PFSK-1 (cell line): Measurements from ENCODE around the gene MPP3.

Experiments used
- FOXP2 ChIP-seq: optimal IDR thresholded peaks from 2 replicates; pipeline ENCODE3; 2011; ENCODE audit warnings: borderline replicate concordance, control low read depth, inconsistent platforms; ENCODE audit not compliant: insufficient read depth; ENCODE audit errors: extremely low read length, extremely low read depth
- POLR2AphosphoS5 ChIP-seq: IDR thresholded peaks from 2 replicates; pipeline ENCODE4 v1.6.1; 2012; ENCODE audit warnings: low read depth, mild to moderate bottlenecking, control low read depth, low read length, moderate library complexity
- SIN3A ChIP-seq: IDR thresholded peaks from 2 replicates; pipeline ENCODE4 v1.6.1; 2012; ENCODE audit warnings: mild to moderate bottlenecking, low read length, moderate library complexity, borderline replicate concordance; ENCODE audit not compliant: insufficient read depth
- TAF1 ChIP-seq: IDR thresholded peaks from 2 replicates; pipeline ENCODE4 v1.6.1; 2012; ENCODE audit warnings: low read length, control low read depth, borderline replicate concordance; ENCODE audit not compliant: insufficient read depth
- TF ChIP-seq, protein P1 (sequence below), 2 experiments: IDR thresholded peaks; 2 replicates each; pipeline versions ENCODE4 v1.6.1 to v1.8.0; 2011 to 2012; ENCODE audit warnings: low read depth in 2 of 2, low read length in 2 of 2, control low read depth in 1 of 2, inconsistent platforms in 1 of 2, mild to moderate bottlenecking in 1 of 2, moderate library complexity in 1 of 2; ENCODE audit not compliant: insufficient read depth in 1 of 2

The MPP3 gene

DNA sequence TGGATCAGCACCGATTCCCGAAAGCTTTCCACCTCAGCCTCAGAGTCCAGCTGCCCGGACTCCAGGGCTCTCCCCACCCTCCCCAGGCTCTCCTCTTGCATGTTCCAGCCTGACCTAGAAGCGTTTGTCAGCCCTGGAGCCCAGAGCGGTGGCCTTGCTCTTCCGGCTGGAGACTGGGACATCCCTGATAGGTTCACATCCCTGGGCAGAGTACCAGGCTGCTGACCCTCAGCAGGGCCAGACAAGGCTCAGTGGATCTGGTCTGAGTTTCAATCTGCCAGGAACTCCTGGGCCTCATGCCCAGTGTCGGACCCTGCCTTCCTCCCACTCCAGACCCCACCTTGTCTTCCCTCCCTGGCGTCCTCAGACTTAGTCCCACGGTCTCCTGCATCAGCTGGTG is 29.0 kb upstream of the MPP3 start:
- TF ChIP-seq TAF1 = no peak
- TF ChIP-seq FOXP2 = no peak
- no peak for TF ChIP-seq POLR2AphosphoS5
- no peak for TF ChIP-seq SIN3A
- TF ChIP-seq, protein P1, sequence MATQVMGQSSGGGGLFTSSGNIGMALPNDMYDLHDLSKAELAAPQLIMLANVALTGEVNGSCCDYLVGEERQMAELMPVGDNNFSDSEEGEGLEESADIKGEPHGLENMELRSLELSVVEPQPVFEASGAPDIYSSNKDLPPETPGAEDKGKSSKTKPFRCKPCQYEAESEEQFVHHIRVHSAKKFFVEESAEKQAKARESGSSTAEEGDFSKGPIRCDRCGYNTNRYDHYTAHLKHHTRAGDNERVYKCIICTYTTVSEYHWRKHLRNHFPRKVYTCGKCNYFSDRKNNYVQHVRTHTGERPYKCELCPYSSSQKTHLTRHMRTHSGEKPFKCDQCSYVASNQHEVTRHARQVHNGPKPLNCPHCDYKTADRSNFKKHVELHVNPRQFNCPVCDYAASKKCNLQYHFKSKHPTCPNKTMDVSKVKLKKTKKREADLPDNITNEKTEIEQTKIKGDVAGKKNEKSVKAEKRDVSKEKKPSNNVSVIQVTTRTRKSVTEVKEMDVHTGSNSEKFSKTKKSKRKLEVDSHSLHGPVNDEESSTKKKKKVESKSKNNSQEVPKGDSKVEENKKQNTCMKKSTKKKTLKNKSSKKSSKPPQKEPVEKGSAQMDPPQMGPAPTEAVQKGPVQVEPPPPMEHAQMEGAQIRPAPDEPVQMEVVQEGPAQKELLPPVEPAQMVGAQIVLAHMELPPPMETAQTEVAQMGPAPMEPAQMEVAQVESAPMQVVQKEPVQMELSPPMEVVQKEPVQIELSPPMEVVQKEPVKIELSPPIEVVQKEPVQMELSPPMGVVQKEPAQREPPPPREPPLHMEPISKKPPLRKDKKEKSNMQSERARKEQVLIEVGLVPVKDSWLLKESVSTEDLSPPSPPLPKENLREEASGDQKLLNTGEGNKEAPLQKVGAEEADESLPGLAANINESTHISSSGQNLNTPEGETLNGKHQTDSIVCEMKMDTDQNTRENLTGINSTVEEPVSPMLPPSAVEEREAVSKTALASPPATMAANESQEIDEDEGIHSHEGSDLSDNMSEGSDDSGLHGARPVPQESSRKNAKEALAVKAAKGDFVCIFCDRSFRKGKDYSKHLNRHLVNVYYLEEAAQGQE (IDR thresholded peaks at IDR 0.05; ENCODE audit: insufficient read depth in 1 of 2, low read depth in 2 of 2, low read length in 2 of 2) = no peak

- TF ChIP-seq FOXP2 = no peak
- no peak for TF ChIP-seq POLR2AphosphoS5
- no peak for TF ChIP-seq TAF1
- TF ChIP-seq, protein P1 (IDR thresholded peaks at IDR 0.05; ENCODE audit: insufficient read depth in 1 of 2, low read depth in 2 of 2, low read length in 2 of 2) = no peak
- no peak for TF ChIP-seq SIN3A
Measured at GRCh38 chr17:43860927-43861622, 28.1 kb upstream of the MPP3 start.

DNA sequence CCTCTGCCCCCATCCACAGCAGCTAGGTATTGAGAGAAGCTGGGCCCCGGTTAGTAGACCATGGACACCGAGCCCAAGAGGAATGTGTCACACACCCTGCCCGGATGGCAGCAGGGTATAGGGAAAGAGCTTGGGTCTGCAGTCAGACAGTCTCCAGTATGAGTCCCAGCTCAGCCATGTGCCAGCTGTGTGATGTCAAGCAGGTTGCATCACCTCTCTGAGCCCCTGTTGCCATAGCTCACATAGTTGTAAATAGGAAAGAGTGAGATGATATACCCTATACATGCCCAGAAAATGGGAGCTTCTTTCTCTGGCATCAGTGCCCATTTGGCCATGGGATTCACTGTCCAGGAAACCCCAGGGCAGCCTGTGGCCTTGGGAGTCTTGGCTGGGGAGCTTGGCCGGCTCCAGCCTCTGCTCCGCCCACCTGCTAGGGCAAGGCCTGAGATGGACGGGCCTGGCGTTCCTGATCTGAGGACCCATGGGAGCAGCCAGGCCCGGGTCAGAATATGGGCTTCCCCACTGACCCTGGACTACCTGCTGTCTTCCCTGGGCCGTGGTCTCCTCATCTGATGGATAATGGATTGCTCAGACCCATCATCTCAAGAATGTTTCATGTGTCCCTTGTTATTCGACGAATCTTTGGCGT is 27.3 kb upstream of the MPP3 start:
- TF ChIP-seq TAF1 (no peak), POLR2AphosphoS5 (no peak), SIN3A (no peak), FOXP2 (no peak)
- TF ChIP-seq, protein P1 (IDR thresholded peaks at IDR 0.05; ENCODE audit: insufficient read depth in 1 of 2, low read depth in 2 of 2, low read length in 2 of 2) = no peak

- TF ChIP-seq FOXP2 = no peak
Measured at GRCh38 chr17:43857957-43858600, 25.1 kb upstream of the MPP3 start.

GRCh38 chr17:43857141-43857540 is 24.2 kb upstream of the MPP3 start:
- TF ChIP-seq TAF1 (no peak), FOXP2 (no peak), POLR2AphosphoS5 (no peak), SIN3A (no peak)
- TF ChIP-seq, protein P1 (IDR thresholded peaks at IDR 0.05; ENCODE audit: insufficient read depth in 1 of 2, low read depth in 2 of 2, low read length in 2 of 2) = no peak
